ENCODE results near the gene MYO1E. TPM values are rescaled to one million over a fixed set of nuclear protein-coding genes. Genes with fewer than 3 reads are reported as not detected.

The MYO1E gene
- polyA plus RNA-seq, 1 experiment = 34.0 TPM

DNA sequence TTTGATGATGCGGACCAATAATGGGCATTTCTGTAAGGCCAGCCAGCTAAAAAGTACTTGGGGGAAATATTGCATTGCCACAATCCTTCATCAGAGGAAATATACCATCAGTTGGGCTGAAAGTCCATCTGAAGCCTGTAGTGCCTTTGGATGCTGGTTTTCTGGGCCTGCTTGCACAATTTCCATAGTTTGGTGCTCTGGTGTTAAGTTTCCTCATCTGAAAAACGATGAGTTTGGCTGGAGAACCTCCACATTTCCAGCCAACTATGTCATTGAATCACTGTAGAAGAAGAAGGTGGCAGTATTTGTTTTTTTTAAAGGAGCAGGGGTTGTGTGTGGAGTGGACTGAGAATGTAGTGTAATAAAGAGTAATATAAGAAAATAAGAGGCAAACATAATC, 257.6 kb downstream of the MYO1E start:
- ChIA-PET POLR2A (no interaction called here), CTCF (no interaction called here)
- H3K4me3 ChIP-seq (ENCODE audit: low read depth, low read length) = no peak overlapping the region
- TF ChIP-seq, protein P1, sequence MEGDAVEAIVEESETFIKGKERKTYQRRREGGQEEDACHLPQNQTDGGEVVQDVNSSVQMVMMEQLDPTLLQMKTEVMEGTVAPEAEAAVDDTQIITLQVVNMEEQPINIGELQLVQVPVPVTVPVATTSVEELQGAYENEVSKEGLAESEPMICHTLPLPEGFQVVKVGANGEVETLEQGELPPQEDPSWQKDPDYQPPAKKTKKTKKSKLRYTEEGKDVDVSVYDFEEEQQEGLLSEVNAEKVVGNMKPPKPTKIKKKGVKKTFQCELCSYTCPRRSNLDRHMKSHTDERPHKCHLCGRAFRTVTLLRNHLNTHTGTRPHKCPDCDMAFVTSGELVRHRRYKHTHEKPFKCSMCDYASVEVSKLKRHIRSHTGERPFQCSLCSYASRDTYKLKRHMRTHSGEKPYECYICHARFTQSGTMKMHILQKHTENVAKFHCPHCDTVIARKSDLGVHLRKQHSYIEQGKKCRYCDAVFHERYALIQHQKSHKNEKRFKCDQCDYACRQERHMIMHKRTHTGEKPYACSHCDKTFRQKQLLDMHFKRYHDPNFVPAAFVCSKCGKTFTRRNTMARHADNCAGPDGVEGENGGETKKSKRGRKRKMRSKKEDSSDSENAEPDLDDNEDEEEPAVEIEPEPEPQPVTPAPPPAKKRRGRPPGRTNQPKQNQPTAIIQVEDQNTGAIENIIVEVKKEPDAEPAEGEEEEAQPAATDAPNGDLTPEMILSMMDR (IDR thresholded peaks at IDR 0.05; ENCODE audit: insufficient read depth, low read depth, low read length) = no peak
- peaks cover 2% of the 10 kb centered on the region; the same call in 1 of the 2 replicates for H3K36me3 ChIP-seq (ENCODE audit: control insufficient read depth, insufficient read depth, low read length)
- DNase-seq (ENCODE audit: low read depth) = no peak
- H3K27me3 ChIP-seq (ENCODE audit: control insufficient read depth, insufficient read depth, low read length) = no peaks in the 10 kb centered on the region

DNA sequence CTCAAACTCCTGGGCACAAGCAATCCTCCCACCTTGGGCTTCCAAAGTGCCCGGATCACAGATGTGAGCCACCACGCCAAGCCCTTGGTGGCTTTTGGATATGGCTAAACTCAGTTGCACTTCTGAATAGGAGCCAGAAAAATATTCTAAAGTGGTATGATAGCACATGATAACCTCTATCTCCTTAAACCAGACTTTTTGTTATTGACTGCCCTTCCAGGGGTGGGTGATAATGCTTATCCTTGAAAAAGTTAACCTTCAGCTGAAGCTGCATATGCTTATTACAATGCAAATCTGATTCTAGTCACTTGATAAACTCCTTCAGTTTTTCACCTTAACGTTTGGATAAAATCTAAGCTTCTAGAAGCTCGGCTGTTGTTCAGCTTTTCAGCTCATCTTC, 261.4 kb downstream of the MYO1E start:
- TF ChIP-seq, protein P1 (IDR thresholded peaks at IDR 0.05; ENCODE audit: insufficient read depth, low read depth, low read length) = no peak
- Histone ChIP-seq H3K36me3 (ENCODE audit: control insufficient read depth, insufficient read depth, low read length) (no peaks in the 10 kb centered on the region; the same call in 1 of the 2 replicates), H3K27me3 (ENCODE audit: control insufficient read depth, insufficient read depth, low read length) (no peaks in the 10 kb centered on the region), H3K4me3 (ENCODE audit: low read depth, low read length) (no peak overlapping the region)
- no peak for DNase-seq (ENCODE audit: low read depth)
- ChIA-PET POLR2A (interaction anchor here (0.6 kb wide), 1 partner anchor 9 kb away, joined by 3 read pairs; no protein-coding TSS in a partner anchor), CTCF (interaction anchor here (1.7 kb wide), 1 partner anchor 27 kb away, joined by 3 read pairs; no protein-coding TSS in a partner anchor)

DNA sequence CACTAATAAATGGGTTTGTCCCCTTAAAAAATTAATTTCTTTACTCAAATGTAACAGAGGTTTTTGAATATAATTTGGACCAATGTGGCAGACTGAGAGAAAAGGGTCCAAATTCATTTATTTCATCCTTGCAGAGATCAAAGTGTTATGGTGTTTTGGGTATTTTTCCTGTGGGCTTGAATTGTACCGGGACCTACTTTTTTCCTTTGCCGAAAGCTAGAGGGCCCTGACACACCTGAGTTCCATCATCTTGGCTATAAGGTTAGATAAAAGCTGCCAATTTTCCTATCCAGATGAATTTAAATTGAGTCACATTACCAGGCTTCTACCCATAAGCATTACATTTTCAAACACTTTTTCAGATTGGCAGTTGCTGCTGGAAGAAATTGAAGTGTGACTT, 266.8 kb downstream of the MYO1E start:
- TF ChIP-seq, protein P1 (IDR thresholded peaks at IDR 0.05; ENCODE audit: insufficient read depth, low read depth, low read length) = 0 out of 2 replicates have a peak, but pooled peaks have one; percentile 16
- Histone ChIP-seq H3K36me3 (ENCODE audit: control insufficient read depth, insufficient read depth, low read length) (peaks cover 1% of the 10 kb centered on the region; the same call in 1 of the 2 replicates), H3K4me3 (ENCODE audit: low read depth, low read length) (peak overlapping the region; percentile 97), H3K27me3 (ENCODE audit: control insufficient read depth, insufficient read depth, low read length) (no peaks in the 10 kb centered on the region)
- ChIA-PET POLR2A (no interaction called here), CTCF (no interaction called here)
- no peak for DNase-seq (ENCODE audit: low read depth)

DNA sequence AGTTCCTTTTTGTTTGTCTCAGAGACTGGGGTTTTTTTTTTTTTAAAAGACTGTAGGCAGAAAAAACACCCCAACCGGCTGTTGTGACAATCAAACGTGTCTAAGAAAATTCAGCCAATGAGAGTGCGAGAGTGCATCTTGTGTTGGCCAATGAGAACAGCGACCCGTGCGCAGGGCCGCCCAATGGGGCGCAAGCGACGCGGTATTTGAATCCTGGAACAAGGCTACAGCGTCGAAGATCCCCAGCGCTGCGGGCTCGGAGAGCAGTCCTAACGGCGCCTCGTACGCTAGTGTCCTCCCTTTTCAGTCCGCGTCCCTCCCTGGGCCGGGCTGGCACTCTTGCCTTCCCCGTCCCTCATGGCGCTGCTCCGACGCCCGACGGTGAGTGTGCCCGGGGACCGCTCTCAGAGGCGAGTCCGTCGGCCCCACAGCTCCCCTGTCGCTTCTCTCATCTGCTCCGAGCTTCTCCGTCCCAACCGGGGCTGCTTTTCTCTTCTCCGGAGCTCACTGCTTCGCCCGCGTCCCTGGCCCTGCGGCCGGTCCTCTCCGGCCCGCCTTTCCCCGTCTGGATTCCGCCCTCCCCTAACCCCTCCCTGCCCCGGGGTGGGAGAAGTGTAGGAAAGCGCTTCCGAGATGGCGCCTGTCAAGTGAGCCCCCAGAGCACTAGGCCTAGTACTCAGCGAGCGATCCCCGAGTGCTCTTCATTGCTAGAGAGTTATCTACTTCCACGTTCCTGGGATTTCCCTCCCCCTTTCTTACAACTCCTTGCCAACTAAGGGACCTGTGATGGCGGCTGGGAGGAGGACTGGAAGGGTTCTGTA, 267.5 kb downstream of the MYO1E start, which contains the start of gene CCNB2:
CCNB2 (plus strand) TSS at position 235 of the 821 bp plus-strand sequence; CDS start at position 358, 123 bp downstream.
- ChIA-PET POLR2A (no interaction called here), CTCF (no interaction called here)
- H3K27me3 ChIP-seq (ENCODE audit: control insufficient read depth, insufficient read depth, low read length) = no peaks in the 10 kb centered on the region

DNA sequence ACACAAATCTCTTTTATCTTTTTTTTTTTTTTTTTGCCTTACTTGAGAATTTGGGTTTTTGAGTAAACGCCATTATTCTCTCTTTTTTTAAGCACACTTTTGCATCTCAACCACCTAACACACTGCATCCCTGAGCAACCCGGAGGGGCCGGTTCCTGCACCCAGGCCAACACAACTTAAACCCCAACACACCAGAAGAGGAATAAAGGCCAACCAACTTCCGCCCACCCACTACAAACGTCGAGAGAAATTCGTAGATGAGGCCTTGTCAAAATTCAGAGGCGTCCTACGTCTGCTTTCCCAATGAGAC, 268.1 kb downstream of the MYO1E start:
- ChIA-PET CTCF (no interaction called here), POLR2A (no interaction called here)
- no peaks in the 10 kb centered on the region for H3K27me3 ChIP-seq (ENCODE audit: control insufficient read depth, insufficient read depth, low read length)
- no peak for DNase-seq (ENCODE audit: low read depth)
- TF ChIP-seq, protein P1 (IDR thresholded peaks at IDR 0.05; ENCODE audit: insufficient read depth, low read depth, low read length) = no peak
- H3K36me3 ChIP-seq (ENCODE audit: control insufficient read depth, insufficient read depth, low read length) = peaks cover 1% of the 10 kb centered on the region; the same call in 1 of the 2 replicates
- peak overlapping the region; percentile 97 for H3K4me3 ChIP-seq (ENCODE audit: low read depth, low read length)

More for the DNA sequence above, 267.5 kb downstream of the MYO1E start, which contains the start of gene CCNB2:
- H3K36me3 ChIP-seq (ENCODE audit: control insufficient read depth, insufficient read depth, low read length) = peaks cover 1% of the 10 kb centered on the region; the same call in 1 of the 2 replicates
- peak; percentile 69 for DNase-seq (ENCODE audit: low read depth)
- H3K4me3 ChIP-seq (ENCODE audit: low read depth, low read length) = peak within 1 kb of the TSS; percentile 97
- TF ChIP-seq, protein P1 (IDR thresholded peaks at IDR 0.05; ENCODE audit: insufficient read depth, low read depth, low read length) = no peak

Measured in BJ (cell line).